Measurements from ENCODE around the gene HNF1A.

HNF1A gene

DNA sequence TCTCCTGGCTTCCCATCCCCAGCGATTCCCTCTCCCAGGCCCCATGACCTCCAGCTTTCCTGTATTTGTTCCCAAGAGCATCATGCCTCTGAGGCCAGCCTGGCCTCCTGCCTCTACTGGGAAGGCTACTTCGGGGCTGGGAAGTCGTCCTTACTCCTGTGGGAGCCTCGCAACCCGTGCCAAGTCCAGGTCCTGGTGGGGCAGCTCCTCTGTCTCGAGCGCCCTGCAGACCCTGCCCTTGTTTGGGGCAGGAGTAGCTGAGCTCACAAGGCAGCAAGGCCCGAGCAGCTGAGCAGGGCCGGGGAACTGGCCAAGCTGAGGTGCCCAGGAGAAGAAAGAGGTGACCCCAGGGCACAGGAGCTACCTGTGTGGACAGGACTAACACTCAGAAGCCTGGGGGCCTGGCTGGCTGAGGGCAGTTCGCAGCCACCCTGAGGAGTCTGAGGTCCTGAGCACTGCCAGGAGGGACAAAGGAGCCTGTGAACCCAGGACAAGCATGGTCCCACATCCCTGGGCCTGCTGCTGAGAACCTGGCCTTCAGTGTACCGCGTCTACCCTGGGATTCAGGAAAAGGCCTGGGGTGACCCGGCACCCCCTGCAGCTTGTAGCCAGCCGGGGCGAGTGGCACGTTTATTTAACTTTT, 23.6 kb downstream of the HNF1A start:
- DNase-seq (ENCODE audit: low spot score): no peak
- no peak overlapping the region for H3K4ac ChIP-seq (ENCODE audit: low read length)
- H2AFZ ChIP-seq (ENCODE audit: low read length): no peak overlapping the region
- no peak overlapping the region for H2BK120ac ChIP-seq (ENCODE audit: low read depth, low read length)
- no peaks in the 10 kb centered on the region for H3K27me3 ChIP-seq (ENCODE audit: control insufficient read depth in 3 of 3, insufficient read depth in 3 of 3, low read depth in 1 of 3, low read length in 3 of 3)
- no peak overlapping the region for H2BK15ac ChIP-seq (ENCODE audit: low read length)
- H3K23ac ChIP-seq (ENCODE audit: low read depth, low read length, poor library complexity): no peak overlapping the region
- H3K4me1 ChIP-seq (ENCODE audit: control insufficient read depth in 2 of 2, insufficient read depth in 1 of 2, low read depth in 1 of 2, low read length in 2 of 2): no peaks in the 10 kb centered on the region
- H3K14ac ChIP-seq (ENCODE audit: low read length): no peak overlapping the region
- no CpG with 5 or more reads among the region's 16 CpGs for WGBS, 2 donors (ENCODE audit: extremely low coverage in 2 of 2, insufficient read length in 2 of 2, insufficient replicate concordance in 1 of 2)
- no peak overlapping the region for H3K4me2 ChIP-seq (ENCODE audit: insufficient read depth, low read length, poor library complexity, severe bottlenecking)
- peak overlapping the region; percentile 66 for H3K9ac ChIP-seq (ENCODE audit: low read depth, low read length, poor library complexity)
- no peak overlapping the region for H2AK5ac ChIP-seq (ENCODE audit: low read depth, low read length)
- H4K91ac ChIP-seq (ENCODE audit: low read depth, low read length, poor library complexity): no peak overlapping the region
- no peak overlapping the region for H3K18ac ChIP-seq (ENCODE audit: low read length)
- peaks cover 18 to 47% of the 10 kb centered on the region in 2 donors for H3K36me3 ChIP-seq (replicated peaks in 1 of 2; ENCODE audit: control insufficient read depth in 2 of 2, insufficient read depth in 2 of 2, low read length in 2 of 2)
- H3K27ac ChIP-seq (replicated peaks; ENCODE audit: low read length): no peak overlapping the region
- H3K9me3 ChIP-seq (replicated peaks in 1 of 2; ENCODE audit: control insufficient read depth in 2 of 2, insufficient read depth in 1 of 2, low read depth in 1 of 2, low read length in 2 of 2): no peaks in the 10 kb centered on the region
- no peaks in the 10 kb centered on the region for H3K79me1 ChIP-seq (ENCODE audit: low read depth, low read length)
- H3K4me3 ChIP-seq (ENCODE audit: low read length in 2 of 2): no peak overlapping the region
- no peak overlapping the region for H2BK5ac ChIP-seq (ENCODE audit: low read length)
- H2BK12ac ChIP-seq (ENCODE audit: low read length): no peak overlapping the region
- H4K8ac ChIP-seq (ENCODE audit: low read depth, low read length): no peak overlapping the region

DNA sequence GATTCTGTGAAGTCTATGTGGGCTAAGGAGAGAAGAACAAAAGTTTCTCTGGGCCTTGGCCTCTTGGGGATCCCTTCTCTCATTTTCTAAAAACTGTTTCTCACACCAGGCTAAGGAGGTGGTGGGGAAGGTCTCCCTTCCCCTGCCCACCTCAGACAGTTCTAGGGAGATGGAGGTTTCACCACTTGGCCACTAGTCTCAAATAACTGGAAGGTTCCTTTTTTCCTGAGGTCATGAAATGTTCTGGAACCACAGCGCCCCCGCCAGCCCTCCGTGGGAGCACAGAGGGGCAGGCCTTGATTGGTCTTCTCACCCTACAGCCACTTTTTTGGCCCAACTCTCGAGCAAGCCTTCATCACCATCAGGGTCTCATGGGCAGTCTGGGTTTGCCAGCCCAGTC, 25.3 kb downstream of the HNF1A start:
- Histone ChIP-seq H3K4me3 (ENCODE audit: low read length in 2 of 2) (no peak overlapping the region), H4K8ac (ENCODE audit: low read depth, low read length) (no peak overlapping the region), H3K23ac (ENCODE audit: low read depth, low read length, poor library complexity) (no peak overlapping the region), H3K79me1 (ENCODE audit: low read depth, low read length) (no peaks in the 10 kb centered on the region), H3K4ac (ENCODE audit: low read length) (no peak overlapping the region), H3K36me3 (replicated peaks in 1 of 2; ENCODE audit: control insufficient read depth in 2 of 2, insufficient read depth in 2 of 2, low read length in 2 of 2) (peaks cover 25 to 61% of the 10 kb centered on the region in 2 donors), H2AFZ (ENCODE audit: low read length) (no peak overlapping the region), H3K9me3 (replicated peaks in 1 of 2; ENCODE audit: control insufficient read depth in 2 of 2, insufficient read depth in 1 of 2, low read depth in 1 of 2, low read length in 2 of 2) (no peaks in the 10 kb centered on the region), H2AK5ac (ENCODE audit: low read depth, low read length) (no peak overlapping the region), H2BK15ac (ENCODE audit: low read length) (no peak overlapping the region), H3K27ac (replicated peaks; ENCODE audit: low read length) (no peak overlapping the region), H4K91ac (ENCODE audit: low read depth, low read length, poor library complexity) (no peak overlapping the region), H2BK12ac (ENCODE audit: low read length) (no peak overlapping the region), H3K4me2 (ENCODE audit: insufficient read depth, low read length, poor library complexity, severe bottlenecking) (no peak overlapping the region), H3K27me3 (ENCODE audit: control insufficient read depth in 3 of 3, insufficient read depth in 3 of 3, low read depth in 1 of 3, low read length in 3 of 3) (no peaks in the 10 kb centered on the region), H3K9ac (ENCODE audit: low read depth, low read length, poor library complexity) (no peak overlapping the region), H2BK120ac (ENCODE audit: low read depth, low read length) (no peak overlapping the region), H2BK5ac (ENCODE audit: low read length) (no peak overlapping the region), H3K14ac (ENCODE audit: low read length) (no peak overlapping the region), H3K4me1 (ENCODE audit: control insufficient read depth in 2 of 2, insufficient read depth in 1 of 2, low read depth in 1 of 2, low read length in 2 of 2) (no peaks in the 10 kb centered on the region), H3K18ac (ENCODE audit: low read length) (no peak overlapping the region)
- no peak for DNase-seq (ENCODE audit: low spot score)
- WGBS, 2 donors (ENCODE audit: extremely low coverage in 2 of 2, insufficient read length in 2 of 2, insufficient replicate concordance in 1 of 2): no CpG with 5 or more reads among the region's 4 CpGs

DNA sequence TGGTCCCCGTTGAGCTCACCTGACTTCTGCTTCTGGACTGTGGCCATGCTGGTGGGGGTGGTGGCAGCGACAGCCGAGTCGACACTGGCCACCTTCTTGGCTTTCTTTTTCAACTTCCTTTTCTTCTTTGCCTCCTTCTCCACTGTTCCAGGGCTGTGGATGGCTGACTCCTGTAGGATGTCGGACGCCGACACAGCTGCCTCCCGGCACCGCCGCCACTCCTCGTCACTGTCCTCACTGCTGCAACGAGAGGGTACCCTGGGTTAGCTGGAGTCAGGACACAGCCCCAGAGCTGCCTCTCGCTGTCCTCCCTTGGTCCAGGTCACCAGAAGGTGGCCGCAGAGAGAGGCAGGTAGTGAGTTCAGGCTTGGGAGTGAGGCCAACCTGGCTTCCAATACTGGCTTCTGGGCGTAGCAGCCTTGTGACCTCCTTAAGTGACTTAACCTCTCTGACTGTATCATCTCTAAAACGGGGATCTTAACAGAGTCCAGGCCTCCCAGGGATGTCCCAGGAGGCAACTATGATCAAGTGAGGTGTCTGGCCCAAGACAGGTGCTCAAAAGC, 26.0 kb downstream of the HNF1A start:
- no peak overlapping the region for H3K18ac ChIP-seq (ENCODE audit: low read length)
- no peak overlapping the region for H3K4me3 ChIP-seq (ENCODE audit: low read length in 2 of 2)
- H3K27me3 ChIP-seq (ENCODE audit: control insufficient read depth in 3 of 3, insufficient read depth in 3 of 3, low read depth in 1 of 3, low read length in 3 of 3): no peaks in the 10 kb centered on the region
- H4K8ac ChIP-seq (ENCODE audit: low read depth, low read length): no peak overlapping the region
- no CpG with 5 or more reads among the region's 16 CpGs for WGBS, 2 donors (ENCODE audit: extremely low coverage in 2 of 2, insufficient read length in 2 of 2, insufficient replicate concordance in 1 of 2)
- no peak overlapping the region for H2AK5ac ChIP-seq (ENCODE audit: low read depth, low read length)
- H3K4me1 ChIP-seq (ENCODE audit: control insufficient read depth in 2 of 2, insufficient read depth in 1 of 2, low read depth in 1 of 2, low read length in 2 of 2): no peaks in the 10 kb centered on the region
- no peak overlapping the region for H3K9ac ChIP-seq (ENCODE audit: low read depth, low read length, poor library complexity)
- H3K14ac ChIP-seq (ENCODE audit: low read length): no peak overlapping the region
- no peak for DNase-seq (ENCODE audit: low spot score)
- H2AFZ ChIP-seq (ENCODE audit: low read length): no peak overlapping the region
- H2BK12ac ChIP-seq (ENCODE audit: low read length): no peak overlapping the region
- H3K36me3 ChIP-seq (replicated peaks in 1 of 2; ENCODE audit: control insufficient read depth in 2 of 2, insufficient read depth in 2 of 2, low read length in 2 of 2): peaks cover 29 to 68% of the 10 kb centered on the region in 2 donors
- no peak overlapping the region for H2BK15ac ChIP-seq (ENCODE audit: low read length)
- H4K91ac ChIP-seq (ENCODE audit: low read depth, low read length, poor library complexity): no peak overlapping the region
- no peak overlapping the region for H3K4ac ChIP-seq (ENCODE audit: low read length)
- H3K23ac ChIP-seq (ENCODE audit: low read depth, low read length, poor library complexity): no peak overlapping the region
- no peaks in the 10 kb centered on the region for H3K79me1 ChIP-seq (ENCODE audit: low read depth, low read length)
- H3K9me3 ChIP-seq (replicated peaks in 1 of 2; ENCODE audit: control insufficient read depth in 2 of 2, insufficient read depth in 1 of 2, low read depth in 1 of 2, low read length in 2 of 2): no peaks in the 10 kb centered on the region
- H2BK5ac ChIP-seq (ENCODE audit: low read length): no peak overlapping the region
- no peak overlapping the region for H3K27ac ChIP-seq (replicated peaks; ENCODE audit: low read length)
- H3K4me2 ChIP-seq (ENCODE audit: insufficient read depth, low read length, poor library complexity, severe bottlenecking): no peak overlapping the region
- H2BK120ac ChIP-seq (ENCODE audit: low read depth, low read length): no peak overlapping the region

DNA sequence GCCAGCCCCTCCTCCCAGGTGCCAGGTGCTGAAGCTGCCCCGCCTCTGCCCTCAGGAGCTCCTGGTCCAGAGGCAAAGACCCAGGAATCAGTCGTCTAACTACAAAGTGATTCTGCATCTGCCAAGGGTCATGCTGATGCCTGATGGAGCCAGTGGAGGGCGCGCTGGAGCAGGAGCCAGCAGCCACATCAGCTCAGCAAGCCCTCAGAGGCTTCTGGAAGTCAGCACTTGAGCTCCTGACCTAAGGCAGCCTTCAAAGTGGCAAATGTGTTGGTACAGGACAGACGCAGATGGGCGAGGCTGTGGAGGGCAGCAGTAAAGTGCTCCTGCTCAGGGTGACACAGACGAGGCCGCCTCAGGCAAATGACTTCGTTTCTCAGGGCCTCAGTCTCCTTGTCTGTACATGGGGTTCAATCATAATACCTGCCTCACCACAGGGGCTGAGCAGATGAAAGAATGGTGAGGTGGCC, 27.0 kb downstream of the HNF1A start:
- H2BK5ac ChIP-seq (ENCODE audit: low read length): no peak overlapping the region
- no peak overlapping the region for H2BK15ac ChIP-seq (ENCODE audit: low read length)
- no peak overlapping the region for H2AK5ac ChIP-seq (ENCODE audit: low read depth, low read length)
- no peak overlapping the region for H3K18ac ChIP-seq (ENCODE audit: low read length)
- no peak overlapping the region for H2BK12ac ChIP-seq (ENCODE audit: low read length)
- H2AFZ ChIP-seq (ENCODE audit: low read length): no peak overlapping the region
- no peak overlapping the region for H3K4me3 ChIP-seq (ENCODE audit: low read length in 2 of 2)
- H3K4ac ChIP-seq (ENCODE audit: low read length): no peak overlapping the region
- no CpG with 5 or more reads among the region's 9 CpGs for WGBS, 2 donors (ENCODE audit: extremely low coverage in 2 of 2, insufficient read length in 2 of 2, insufficient replicate concordance in 1 of 2)
- H3K36me3 ChIP-seq (replicated peaks in 1 of 2; ENCODE audit: control insufficient read depth in 2 of 2, insufficient read depth in 2 of 2, low read length in 2 of 2): peaks cover 33 to 78% of the 10 kb centered on the region in 2 donors
- no peak overlapping the region for H4K8ac ChIP-seq (ENCODE audit: low read depth, low read length)
- H3K4me1 ChIP-seq (ENCODE audit: control insufficient read depth in 2 of 2, insufficient read depth in 1 of 2, low read depth in 1 of 2, low read length in 2 of 2): no peaks in the 10 kb centered on the region
- no peak overlapping the region for H3K27ac ChIP-seq (replicated peaks; ENCODE audit: low read length)
- no peak overlapping the region for H3K4me2 ChIP-seq (ENCODE audit: insufficient read depth, low read length, poor library complexity, severe bottlenecking)
- no peak overlapping the region for H4K91ac ChIP-seq (ENCODE audit: low read depth, low read length, poor library complexity)
- peak; percentile 42 for DNase-seq (ENCODE audit: low spot score)
- no peaks in the 10 kb centered on the region for H3K79me1 ChIP-seq (ENCODE audit: low read depth, low read length)
- H3K14ac ChIP-seq (ENCODE audit: low read length): no peak overlapping the region
- H2BK120ac ChIP-seq (ENCODE audit: low read depth, low read length): no peak overlapping the region
- H3K9me3 ChIP-seq (replicated peaks in 1 of 2; ENCODE audit: control insufficient read depth in 2 of 2, insufficient read depth in 1 of 2, low read depth in 1 of 2, low read length in 2 of 2): no peaks in the 10 kb centered on the region
- peak overlapping the region; percentile 0 for H3K23ac ChIP-seq (ENCODE audit: low read depth, low read length, poor library complexity)
- H3K27me3 ChIP-seq (ENCODE audit: control insufficient read depth in 3 of 3, insufficient read depth in 3 of 3, low read depth in 1 of 3, low read length in 3 of 3): no peaks in the 10 kb centered on the region
- no peak overlapping the region for H3K9ac ChIP-seq (ENCODE audit: low read depth, low read length, poor library complexity)
